ENCODE results near the gene WNT1. TPM values are rescaled to one million over a fixed set of nuclear protein-coding genes. Genes with fewer than 3 reads are reported as not detected.

Gene WNT1
- total and polyA plus RNA-seq, 11 donors = 0.29 TPM; not detected in 10

DNA sequence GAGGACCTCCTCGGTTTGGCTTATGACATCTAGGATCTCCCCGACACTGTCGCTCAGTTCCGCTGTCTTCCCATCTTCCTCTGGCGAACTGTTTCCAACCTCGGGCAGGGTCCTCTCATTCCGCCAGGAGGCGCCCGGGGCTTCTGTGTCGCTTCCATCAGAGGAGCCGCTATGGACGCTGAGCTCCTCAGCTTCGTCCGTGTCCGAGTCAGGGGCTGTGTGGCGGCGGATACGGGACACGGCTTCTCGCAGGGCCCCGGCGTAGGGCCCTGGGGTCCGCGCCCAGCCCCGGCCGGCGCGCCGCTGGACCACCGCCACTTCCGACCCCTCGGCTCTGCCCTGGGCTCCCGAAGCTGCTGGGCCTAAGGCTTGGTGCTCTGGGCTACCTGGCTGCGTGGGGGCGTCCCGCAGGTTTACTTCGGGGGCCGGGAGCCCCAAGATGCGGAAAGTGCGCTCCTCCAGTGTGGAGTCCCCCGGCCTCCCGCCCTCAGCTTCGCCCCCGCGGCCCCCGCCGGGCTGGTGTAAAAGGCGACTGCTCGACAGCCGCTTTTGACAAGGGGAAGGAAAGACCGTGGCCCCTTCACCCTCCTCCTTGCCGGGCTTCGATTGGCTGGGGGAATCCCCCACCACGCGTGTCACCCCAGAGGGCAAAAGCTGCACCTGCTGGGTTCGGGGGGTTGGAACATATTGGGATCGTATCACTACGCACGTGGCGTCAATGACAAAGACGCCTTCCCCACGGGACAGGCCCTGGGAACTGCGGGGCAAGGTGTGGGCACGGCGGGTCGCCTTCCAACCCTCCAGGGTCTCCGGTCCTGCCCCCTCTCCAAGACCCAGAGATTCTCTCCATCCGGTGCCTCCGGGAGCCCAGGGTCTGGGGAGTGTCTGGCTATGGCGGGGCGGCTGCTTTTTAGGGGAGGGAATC, 18.9 kb downstream of the WNT1 start:
- peak; percentile 62 to 88 (median 71) for TF ChIP-seq CTCF (IDR thresholded peaks at IDR 0.05)
- TF ChIP-seq POLR2A (IDR thresholded peaks at IDR 0.05) = no peak
- H3K4me3 ChIP-seq = peak overlapping the region; percentile 1 to 66 (median 50)
- H3K36me3 ChIP-seq = peaks cover 0 to 18% (median 11%) of the 10 kb centered on the region in 9 donors
- H3K4me1 ChIP-seq = peaks cover 4 to 56% (median 39%) of the 10 kb centered on the region in 12 donors
- intact Hi-C loops (cut with DNase I) = loop anchor here in 4 of 10 donors (2.0 to 5.0 kb wide), 3 partner anchors 20 to 145 kb away; partner anchors contain the start of gene DDX23 (in 3 of the 4)
- no peaks in the 10 kb centered on the region for H3K9me3 ChIP-seq
- H3K27me3 ChIP-seq = peaks cover 3 to 67% (median 9%) of the 10 kb centered on the region in 9 donors
- 6 to 10% (median 8%) methylated on average over 29 to 71 of the region's 71 CpGs for WGBS, 4 donors
- ATAC-seq (peak; percentile 43 to 69 (median 58)), DNase-seq (peak; percentile 78 to 89 (median 85))
- H3K27ac ChIP-seq = peak overlapping the region in 1 of 12 donors; percentile 40

DNA sequence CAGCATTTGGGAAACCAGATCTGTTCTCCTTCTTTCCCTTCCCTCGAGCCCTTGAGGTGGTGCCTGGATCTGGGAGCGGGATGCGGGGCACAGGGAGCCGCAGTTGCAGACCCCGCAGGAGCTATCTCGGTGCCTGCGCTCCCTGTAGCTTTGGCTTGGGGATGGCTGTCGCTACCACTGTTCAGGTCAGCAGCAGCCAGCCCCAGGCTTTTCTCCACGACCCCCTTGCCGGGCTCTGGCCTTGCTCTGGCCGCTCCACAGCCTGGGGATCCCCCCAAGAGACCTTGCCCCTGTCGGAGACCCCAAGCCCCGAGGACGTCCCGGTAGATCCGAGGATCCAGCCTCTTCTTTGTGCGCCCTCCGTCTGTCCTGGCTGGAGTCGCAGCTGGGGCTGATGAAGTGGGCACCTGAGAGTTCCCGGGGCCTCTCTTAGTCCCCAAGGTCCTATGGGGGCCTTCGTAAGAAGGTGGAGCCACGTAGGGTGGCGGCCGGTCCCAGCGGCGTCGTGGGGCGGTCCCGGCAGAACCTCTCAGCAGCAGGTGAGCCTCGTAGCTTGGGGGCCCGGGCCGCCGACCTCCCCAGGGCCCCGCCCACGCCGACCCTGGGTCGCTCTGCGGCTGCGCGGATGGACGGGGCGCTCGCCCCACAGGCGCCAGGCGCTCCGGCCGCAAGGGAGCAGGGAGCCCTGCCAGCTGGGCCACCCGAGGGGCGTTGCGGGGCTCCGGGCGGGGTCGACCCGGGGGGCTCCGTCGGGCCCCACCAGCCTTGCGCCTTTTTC, 19.8 kb downstream of the WNT1 start:
- peaks cover 3 to 65% (median 9%) of the 10 kb centered on the region in 9 donors for H3K27me3 ChIP-seq
- peak overlapping the region; percentile 15 to 66 (median 47) for H3K4me3 ChIP-seq
- H3K9me3 ChIP-seq = no peaks in the 10 kb centered on the region
- TF ChIP-seq POLR2A (IDR thresholded peaks at IDR 0.05) (no peak), CTCF (IDR thresholded peaks at IDR 0.05) (no peak)
- peaks cover 4 to 56% (median 39%) of the 10 kb centered on the region in 12 donors for H3K4me1 ChIP-seq
- H3K36me3 ChIP-seq = peaks cover 0 to 26% (median 20%) of the 10 kb centered on the region in 9 donors
- H3K27ac ChIP-seq = no peak overlapping the region
- WGBS, 4 donors = 4 to 13% (median 5%) methylated on average over 32 to 57 of the region's 57 CpGs
- no peak for ATAC-seq
- peak in 3 of 5 donors; percentile 31 to 69 (median 32) for DNase-seq
- intact Hi-C loops (cut with DNase I) = loop anchor here in 4 of 10 donors (2.0 to 5.0 kb wide), 3 partner anchors 19 to 146 kb away; partner anchors contain the start of gene DDX23 (in 3 of the 4)

GRCh38 chr12:48998497-48999353, 20.6 kb downstream of the WNT1 start:
- Histone ChIP-seq H3K9me3 (no peaks in the 10 kb centered on the region), H3K36me3 (peaks cover 0 to 34% (median 28%) of the 10 kb centered on the region in 9 donors), H3K27me3 (peaks cover 3 to 57% (median 9%) of the 10 kb centered on the region in 9 donors), H3K4me3 (peak overlapping the region; percentile 15 to 66 (median 47)), H3K27ac (peak overlapping the region in 2 of 12 donors; percentile 39 to 68), H3K4me1 (peaks cover 4 to 56% (median 39%) of the 10 kb centered on the region in 12 donors)
- WGBS, 4 donors = 1 to 5% (median 3%) methylated on average over 31 to 48 of the region's 48 CpGs
- peak in 2 of 4 donors; percentile 1 for ATAC-seq
- peak in 3 of 5 donors; percentile 36 to 63 (median 40) for DNase-seq
- intact Hi-C loops (cut with DNase I) = loop anchor here in 4 of 10 donors (5.0 kb wide), 2 partner anchors 56 to 146 kb away; partner anchors contain the start of gene DDX23 (in 3 of the 4)
- TF ChIP-seq POLR2A (IDR thresholded peaks at IDR 0.05) = no peak
